Fibroblast of skin of right quadriceps (primary cell): ENCODE results near the gene GRB2.
"Not testable (repeated sequence)": the region's sequence is repeated elsewhere in the genome, so short reads cannot be mapped to it uniquely, and the experiment has no call there.

Source experiments
- DNase-seq: peaks from one replicate; pipeline ENCODE4 v3.0.0-alpha.2; 2013

Gene GRB2

DNA sequence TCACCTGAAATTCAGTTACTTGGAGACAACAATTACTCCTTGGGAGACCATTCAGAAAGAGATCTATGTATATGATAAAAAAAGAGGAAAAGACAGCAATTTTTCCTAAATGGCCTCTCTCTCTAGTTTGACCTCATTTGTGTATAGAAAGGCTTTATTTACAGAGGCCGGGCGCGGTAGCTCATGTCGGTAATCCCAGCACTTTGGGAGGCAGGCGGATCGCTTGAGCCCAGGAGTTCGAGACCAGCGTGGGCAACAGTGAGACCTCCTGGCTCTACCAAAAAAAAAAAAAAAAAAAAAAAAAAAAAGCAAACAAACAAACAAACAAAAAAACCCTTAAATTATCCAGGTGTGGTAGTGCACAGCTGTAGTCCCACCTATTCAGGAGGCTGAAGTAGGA is 20.7 kb downstream of the GRB2 start:
- DNase-seq = no peak

DNA sequence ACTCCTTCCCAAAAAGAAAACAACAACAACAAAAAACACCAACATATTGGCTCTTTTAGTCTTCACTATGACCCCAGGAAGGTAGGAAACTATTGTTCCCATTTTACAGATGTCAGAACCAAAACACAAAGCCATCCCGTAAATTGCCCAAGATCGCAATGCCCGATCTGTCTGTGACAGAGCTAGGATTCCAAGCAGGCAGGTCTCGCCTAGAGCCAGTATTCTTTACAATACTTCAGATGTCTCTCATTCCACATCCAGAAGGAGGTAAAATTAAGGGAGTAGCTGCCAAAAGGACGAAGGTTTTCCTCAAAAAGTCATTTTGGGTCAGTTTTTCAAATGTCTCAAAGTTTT is 21.7 kb downstream of the GRB2 start:
- no peak for DNase-seq

DNA sequence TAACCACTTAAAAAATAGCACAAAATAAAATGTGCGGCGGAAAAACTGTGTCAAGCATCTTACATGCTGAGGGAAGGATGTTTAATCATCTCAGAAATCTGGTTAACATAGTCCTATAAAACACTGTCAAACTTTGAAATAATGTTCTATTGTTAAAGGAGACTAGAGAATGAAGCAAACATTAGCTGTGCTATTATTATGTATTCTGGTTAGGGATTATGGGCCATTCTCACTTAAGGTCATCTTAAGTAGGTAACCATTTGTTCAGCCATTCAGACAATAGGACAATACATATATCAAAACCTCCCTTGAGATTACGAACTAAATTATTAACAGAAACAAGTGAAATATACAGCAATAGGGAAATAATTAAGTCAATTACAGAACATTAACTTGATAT is 24.7 kb downstream of the GRB2 start:
- DNase-seq = no peak

DNA sequence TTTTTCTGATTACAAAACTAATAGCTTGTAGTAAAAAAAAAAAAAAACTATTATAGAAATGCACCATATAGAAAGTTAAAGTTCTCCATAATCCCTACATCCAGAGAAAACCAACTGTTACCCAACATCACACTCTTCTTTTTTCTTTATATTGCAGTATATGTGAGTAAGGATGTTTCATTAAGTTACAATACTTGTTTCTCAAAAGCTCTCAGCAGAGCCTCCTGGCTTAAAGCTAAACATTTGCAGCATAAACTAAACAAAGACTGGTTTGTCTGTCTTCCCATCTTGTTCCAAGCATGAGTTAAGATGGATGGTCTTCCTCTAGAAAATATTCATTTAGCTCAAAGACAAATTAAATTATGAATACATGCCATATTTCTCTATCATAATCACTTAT is 25.2 kb downstream of the GRB2 start:
- no peak for DNase-seq

DNA sequence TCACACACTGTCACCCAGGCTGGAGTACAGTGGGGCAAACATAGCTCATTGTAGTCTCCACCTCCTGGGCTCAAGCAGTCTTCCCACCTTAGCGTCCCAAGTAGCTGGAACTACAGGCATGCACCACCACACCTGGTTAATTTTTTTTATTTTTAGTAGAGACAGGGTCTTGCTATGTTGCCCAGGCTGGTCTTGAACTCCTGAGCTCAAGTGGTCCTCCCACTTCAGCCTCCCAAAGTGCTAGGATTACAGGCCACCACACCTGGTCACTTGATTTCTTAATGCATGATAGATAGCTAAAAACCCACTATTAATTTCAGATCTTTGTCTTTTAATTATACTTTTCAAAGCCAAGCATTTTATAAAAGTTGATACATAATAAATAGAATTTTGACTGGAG is 26.1 kb downstream of the GRB2 start:
- DNase-seq = not testable (repeated sequence)

DNA sequence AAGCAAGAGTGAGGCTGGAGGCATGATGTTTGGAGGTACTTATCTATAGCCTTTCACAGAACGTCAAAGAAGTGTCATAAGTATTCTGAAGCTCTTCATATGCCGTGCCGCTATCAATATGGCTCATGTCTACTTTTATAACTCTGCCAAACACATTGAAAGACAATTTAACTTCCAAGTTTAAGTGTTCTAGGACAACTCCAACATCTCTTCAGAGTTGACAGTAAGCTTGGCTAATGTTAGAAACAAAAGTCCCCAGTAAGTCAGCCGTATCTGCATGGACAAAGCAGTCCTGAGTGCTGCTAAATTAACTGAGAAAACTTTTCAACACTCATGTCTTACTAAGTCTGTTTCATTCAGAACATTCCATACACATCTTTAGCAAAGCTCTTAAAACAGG is 32.2 kb downstream of the GRB2 start:
- no peak for DNase-seq

DNA sequence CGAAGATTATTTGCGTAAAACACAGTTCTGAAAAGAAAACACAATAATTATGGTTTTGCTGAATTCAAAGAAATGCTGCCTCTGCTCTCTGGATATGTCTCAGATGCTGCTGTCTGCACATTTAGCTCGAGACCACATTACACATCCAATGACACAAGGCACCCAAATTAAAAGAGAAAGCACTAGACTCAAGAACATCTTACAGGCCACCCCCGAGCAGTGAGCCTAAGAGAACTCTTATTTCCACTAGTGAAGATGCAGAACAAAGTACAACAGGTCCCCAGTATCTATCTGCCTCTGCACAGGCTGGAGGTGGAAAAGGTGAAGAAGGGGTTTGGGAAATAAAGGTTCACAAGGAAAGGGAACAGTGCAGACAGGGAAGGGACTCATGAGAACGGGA is 33.5 kb downstream of the GRB2 start:
- DNase-seq = no peak

DNA sequence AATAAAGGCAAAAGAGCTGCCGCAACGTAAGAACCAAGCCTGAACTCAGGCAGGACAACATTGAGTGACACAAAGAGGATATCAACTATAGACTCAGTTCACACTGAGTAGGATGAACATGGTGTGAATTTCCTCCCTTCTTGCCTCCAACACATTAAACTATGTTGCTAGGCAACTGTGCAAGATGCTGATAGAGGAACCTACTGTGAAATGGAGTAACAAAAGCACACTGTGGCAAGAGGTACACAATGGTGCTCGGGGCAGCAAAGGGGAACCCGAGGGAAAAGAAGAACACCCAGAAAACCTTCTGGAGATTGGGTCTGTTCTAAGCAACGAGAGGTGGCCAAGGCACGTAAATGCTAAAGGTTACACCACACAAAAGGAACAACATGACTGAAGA is 34.1 kb downstream of the GRB2 start:
- DNase-seq = no peak

DNA sequence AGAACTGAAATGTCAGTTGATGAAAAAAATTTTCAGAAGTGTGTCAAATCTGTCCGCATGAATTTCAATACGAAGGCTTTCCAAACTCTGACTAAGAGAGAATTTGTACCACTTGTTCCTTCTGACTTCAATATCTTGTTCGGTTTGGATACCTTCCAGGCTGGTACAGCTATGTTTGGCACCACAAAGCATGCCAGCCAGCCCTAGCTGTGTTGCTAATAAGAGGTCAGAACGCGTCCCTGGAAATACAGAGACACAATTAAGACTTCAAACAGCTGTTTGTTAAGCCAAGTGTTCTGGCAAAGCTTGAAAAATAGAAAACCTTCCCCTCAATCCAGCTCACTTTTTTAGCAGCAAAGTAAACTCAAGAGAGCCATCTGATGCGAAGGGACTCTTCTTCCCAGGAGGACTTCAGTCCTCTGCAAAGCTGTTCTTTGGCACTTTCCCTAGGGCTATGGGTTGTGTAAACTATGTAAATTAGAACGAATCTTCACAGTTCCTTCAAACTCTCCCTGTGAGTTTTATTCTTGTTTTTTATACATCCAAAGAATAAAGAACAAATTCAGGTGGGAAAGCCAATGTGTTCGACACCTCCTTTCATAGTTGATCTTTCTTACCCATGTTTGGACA is 35.1 kb downstream of the GRB2 start:
- no peak for DNase-seq

DNA sequence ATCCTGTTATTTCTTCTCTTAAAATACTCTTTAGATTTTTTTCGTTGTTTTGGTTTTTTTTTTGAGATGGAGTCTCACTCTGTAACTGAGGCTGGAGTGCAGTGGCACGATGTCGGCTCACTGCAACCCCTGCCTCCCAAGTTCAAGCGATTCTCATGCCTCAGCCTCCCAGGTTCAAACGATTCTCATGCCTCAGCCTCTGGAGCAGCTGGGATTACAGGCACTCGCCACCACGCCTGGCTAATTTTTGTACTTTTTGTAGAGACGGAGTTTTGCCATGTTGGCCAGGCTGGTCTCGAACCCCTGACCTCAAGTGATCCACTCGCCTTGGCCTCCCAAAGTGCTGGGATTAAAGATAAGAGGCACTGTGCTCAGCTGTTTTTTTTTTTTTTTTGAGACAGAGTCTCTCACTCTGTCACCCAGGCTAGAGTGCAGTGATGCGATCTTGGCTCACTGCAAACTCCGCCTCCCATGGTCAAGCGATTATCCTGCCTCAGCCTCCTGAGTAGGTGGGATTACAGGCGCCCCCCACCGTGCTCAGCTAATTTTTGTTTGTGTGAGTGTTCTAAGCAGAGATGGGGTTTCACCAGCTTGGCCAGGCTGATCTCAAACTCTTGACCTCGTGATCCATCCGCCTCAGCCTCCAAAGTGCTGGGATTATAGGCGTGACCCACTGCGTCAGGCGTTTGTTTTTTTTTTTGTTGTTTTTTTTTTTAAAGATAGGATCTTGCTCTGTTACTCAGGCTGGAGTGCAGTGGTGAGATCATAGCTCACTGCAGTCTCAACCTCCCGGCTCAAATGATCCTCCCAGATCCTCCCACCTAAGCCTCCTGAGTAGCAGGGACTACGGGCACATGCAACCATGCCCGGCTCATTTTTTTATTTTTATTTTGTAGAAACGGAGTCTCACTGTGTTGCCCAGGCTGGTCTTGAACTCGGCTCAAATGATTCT is 37.4 kb downstream of the GRB2 start:
- DNase-seq = not testable (repeated sequence)

DNA sequence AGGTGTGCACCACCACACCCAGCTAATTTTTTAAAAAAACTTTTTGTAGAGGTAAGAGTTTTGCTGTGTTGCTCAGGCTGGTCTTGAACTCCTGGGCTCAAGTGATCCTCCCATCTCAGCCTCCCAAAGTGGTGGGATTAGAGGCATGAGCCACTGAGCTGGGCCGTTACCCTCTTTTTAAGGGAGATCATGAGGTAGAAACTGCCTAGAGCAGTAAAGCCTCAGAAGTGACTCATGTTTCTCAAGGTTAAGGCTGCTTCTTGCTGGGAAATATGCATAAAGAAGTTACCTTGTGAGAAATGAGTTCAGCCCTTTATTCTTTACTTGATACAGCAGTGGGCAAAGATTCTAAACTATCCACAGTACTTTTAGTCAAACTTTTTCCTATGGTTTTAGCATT is 38.2 kb downstream of the GRB2 start:
- peak; percentile 31 for DNase-seq

DNA sequence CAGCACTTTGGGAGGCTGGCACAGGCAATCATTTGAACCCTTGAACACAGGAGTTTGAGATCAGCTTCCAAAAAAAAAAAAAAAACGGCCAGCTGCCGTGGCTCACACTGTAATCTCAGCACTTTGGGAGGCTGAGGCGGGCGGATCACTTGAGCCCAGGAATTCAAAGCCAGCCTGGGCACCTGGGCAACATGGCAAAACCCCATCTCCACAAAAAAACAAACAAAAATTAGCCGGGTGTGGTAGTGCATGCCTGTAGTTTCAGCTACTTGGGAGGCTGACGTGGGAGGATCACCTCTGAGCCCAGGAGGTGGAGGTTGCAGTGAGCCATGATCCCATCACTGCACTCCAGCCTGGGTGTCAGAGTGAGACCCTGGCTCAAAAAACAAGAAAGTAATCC is 39.0 kb downstream of the GRB2 start:
- no peak for DNase-seq

DNA sequence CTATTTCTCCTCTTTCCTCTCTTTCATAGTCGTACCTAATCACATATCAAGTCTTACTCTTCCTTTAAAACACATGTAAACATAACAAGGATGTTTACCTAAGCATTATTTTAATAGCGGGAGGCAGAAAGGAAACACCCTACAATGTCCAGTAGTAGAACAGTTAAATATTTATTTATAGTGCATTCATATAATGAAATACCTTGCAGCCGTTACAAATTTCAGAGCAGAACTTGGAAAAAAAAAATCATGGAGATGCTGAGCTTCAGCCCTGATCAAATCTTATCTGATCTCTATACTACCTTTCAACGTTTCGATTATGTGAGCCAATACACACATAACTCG is 39.6 kb downstream of the GRB2 start:
- DNase-seq = no peak

DNA sequence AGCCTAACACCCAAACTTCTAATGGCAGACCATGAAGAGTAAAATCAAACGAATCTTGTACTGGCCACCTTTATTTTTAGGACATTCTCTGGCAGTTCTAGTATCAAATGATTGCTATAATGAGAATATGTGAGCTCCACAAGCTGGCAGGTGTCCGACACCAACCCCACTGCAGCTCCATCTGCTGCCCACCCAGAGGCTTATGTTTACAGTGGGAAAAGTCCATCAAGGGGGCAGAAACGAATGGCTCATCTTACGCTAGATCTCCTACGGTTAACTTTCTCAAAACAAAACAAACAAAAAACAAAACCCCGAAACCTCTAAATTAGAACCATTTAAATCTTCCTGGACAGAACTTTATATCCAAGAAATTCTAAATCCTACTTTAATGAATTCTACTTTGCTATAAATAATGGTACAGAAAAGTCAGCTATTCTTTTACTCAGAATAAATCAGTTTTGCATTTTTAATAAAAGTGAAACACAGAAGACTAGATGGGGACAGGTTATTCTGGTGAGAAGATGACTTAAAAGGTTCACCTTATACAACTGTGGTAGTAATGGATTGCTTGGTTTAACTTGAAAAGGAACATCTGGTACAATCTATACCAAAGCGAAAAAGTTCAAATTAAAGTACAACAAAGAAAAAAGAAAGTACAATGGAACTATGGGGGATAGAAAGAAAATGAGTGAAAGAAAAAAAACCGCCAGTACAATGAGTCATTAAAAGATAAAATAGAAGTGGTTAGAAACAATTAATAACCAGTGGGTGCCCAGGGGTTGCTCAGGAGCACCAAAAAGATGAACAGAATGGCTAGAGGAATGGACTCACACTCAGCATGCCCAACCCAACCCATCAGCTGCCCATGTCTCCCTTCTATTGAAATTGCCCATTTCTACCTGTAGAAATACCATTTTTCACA is 40.2 kb downstream of the GRB2 start:
- DNase-seq = no peak

DNA sequence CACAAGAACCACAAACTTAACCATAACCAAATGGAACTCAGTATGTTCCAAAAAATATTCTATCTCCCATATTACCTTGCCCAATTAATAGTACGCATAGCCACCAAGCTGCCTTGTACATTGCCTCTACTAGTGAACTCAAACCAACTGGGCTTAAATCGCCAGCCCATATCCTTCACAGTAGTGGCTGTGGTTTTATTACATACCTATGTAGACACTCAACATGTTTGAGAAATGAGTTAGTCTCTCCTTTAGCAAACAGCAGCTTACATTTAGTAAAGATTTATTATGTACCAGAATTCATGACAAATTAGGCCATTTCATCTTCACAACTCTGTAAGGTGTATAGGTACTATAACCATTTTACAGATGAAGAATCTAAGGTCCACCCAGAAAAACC is 41.4 kb downstream of the GRB2 start:
- DNase-seq = peak; percentile 81

DNA sequence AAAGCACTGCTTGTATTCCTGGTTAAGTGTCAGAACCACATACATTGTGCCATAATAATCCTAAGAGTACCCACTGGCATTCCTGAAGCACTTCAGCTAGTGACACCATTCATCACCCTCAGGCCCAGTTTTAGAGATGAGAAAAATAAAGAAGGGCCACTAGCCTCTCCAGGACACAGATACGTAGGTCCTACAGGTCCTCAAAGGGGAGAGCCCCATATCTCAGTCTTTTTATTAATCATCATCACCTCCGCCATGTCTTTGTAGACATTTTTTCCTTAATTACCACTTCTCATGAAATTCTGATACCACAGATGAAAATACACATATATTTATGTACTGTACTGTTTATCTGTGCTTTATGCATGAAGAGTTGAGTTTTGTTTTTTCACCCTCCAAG is 43.5 kb downstream of the GRB2 start:
- no peak for DNase-seq

DNA sequence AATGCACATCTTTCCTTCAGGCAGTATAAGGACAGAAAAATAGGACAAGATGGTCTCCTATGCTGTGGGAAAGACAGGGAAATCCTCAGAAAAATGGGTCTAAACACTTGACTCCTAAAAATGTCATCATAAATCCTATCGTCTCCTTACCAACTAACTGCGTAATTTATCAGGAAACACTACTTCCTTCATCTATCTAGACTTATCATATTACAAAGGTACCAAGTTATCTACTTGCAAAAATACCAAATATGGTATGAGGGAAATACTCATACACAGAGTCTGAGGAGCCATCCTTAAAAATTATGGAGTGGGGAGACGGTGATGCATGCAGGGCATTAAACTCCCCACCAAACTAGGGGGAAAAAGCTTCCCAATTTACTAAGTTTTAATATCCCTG is 44.1 kb downstream of the GRB2 start:
- no peak for DNase-seq

DNA sequence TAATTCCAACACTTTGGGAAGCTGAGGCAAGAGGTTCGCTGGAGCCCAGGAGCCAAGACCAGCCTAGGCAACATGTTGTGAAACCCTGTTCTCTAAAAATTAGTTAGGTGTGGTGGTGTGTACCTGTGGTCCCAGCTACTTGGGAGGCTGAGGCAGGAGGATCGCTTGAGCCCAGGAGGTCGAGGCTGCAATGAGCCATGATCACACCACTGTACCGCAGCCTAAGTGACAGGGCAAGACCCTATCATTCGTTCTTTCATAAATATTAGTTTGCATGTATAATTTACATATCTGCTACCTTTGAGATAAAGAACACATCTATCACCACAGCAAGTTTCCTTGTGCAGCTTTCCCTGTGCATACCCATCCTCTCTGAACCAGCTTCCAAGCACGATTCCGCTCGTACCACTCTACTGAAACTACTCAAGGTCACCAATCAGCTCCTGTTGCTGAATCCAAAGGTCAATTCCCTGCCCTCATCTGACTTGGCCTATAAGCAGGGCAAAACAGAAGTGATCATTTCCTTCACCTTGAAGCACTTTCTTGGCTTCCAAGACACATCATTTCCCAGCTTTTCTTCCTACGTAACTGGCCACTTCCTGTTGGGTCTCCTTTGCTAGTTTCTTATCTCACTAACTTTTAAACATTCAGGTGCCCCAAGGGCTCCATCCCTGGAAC is 49.1 kb downstream of the GRB2 start:
- DNase-seq = no peak

DNA sequence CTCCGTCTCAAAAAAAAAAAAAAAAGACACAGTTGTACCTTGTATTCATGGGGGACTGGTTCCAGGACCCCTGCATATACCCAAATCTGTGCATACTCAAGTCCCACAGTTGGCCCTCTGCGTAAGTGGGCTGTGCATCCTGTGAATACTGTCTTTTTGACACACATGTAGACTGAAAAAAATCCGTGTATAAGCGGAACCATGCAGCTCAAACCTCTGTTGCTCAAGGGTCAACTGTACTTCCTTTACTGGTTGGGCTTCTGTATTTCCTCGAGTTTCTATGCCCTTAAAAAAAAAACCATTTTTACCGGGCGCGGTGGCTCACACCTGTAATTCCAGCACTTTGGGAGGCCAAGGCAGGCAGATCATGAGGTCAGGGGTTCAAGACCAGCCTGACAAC is 52.3 kb downstream of the GRB2 start:
- DNase-seq = no peak

DNA sequence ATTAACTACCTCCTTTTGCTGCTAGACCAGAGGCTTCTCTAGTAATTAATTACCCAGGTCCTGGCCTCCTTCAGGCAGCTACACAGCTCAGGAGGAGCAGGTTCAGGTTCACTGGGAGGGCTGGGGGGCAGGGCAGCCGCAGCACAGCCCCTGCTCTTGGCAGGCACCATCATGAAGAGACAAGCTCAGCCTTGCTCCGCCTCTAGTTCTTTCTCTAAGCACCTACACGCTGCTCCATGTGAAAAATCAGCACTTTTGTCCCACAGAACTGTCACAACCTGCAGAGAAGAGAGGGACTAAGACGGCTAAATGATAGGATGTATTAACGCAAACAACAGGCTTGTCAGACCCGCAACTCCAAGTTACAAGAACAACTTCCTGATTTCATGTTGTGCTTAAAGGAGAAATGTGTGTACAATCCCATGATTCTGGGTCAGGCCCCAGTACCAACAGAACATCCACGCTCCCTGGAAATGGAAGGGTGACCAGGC is 53.4 kb downstream of the GRB2 start:
- DNase-seq = no peak

DNA sequence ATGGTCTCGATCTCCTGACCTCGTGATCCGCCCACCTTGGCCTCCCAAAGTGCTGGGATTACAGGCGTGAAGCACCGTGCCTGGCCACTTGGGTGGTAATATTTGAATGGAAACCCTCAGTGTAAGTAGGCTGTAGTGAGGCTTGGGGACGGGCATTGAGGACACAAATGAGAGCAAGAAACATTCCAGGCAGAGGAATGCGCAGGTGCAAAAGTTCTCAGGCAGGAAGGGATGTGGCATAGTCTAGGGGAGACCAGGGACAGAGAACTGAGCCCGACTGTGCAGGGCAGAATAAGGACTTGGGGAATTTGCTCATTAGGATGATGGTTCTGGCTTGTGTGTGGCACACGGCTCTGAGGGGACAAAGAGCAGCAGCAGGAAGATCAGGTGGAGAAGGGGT is 54.8 kb downstream of the GRB2 start:
- no peak for DNase-seq

DNA sequence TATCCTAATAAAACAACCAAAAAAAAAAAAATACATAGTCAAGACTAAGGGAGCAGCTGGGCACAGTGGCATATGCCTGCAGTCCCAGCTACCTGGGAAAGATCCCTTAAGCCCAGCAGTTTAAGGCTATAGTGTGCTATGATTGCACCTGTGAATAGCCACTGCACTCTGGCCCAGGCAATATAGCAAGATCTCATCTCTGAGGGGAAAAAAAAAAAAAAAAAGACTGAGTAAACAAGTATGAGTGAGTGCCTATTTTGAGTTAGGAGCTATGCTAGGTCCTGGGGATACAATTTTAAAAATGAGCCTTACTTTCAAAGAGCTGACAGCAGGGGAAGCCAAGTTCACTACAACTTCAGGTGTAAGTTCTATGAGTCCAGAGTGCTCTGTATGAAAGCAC is 55.4 kb downstream of the GRB2 start:
- no peak for DNase-seq

DNA sequence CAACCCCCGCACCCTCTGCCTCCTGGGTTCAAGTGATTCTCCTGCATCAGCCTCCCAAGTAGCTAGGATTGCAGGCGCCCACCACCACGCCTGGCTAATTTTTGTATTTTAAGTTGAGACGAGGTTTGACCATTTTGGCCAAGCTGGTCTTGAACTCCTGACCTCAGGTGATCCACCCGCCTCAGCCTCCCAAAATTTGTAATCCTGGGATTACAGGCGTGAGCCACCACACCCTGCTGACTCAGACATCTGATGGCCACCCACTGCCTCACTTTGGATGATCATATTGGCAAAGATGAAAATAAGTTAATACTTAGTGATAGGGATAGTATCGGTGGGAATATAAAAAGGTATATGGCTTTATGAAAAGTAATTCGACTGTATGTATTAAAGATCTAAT is 55.9 kb downstream of the GRB2 start:
- DNase-seq = no peak
